Gastrocnemius medialis (tissue), 4 donors: ENCODE measurements around the gene DPYSL4.

Experiments
- CTCF ChIP-seq, 5 experiments: fragments of 450-650 bp in 3 of 5; fragments of 200-600 bp in 2 of 5; sonication (generic) in 2 of 5; IDR thresholded peaks in 4 of 5; conservative IDR thresholded peaks in 1 of 5; 1 replicate in 4 of 5; 2 replicates in 1 of 5; pipeline ENCODE4 v1.5.1; 2016 to 2019; ENCODE audit warnings: antibody characterized with exemption in 5 of 5, mild to moderate bottlenecking in 3 of 5, moderate library complexity in 3 of 5
- POLR2A ChIP-seq, 2 donors: fragments of 450-650 bp; IDR thresholded peaks; one replicate each; pipeline ENCODE4 v1.6.1; 2017; ENCODE audit warnings: antibody characterized with exemption in 2 of 2, mild to moderate bottlenecking in 2 of 2, moderate library complexity in 2 of 2

- TF ChIP-seq CTCF (IDR thresholded peaks at IDR 0.05 in 4 of 5, conservative IDR thresholded peaks at IDR 0.05 in 1 of 5) (no peak), POLR2A (IDR thresholded peaks at IDR 0.05) (no peak)
Observed at GRCh38 chr10:132167041-132167674, 19.6 kb upstream of the DPYSL4 start.
